Fibroblast of pulmonary artery (primary cell): Measurements from ENCODE around the gene PELI2.

ENCODE experiments used
- DNase-seq: peaks from one replicate; pipeline ENCODE4 v3.0.0-alpha.2; 2010; ENCODE audit warnings: low read depth
- H3K4me3 ChIP-seq: replicated peaks from 2 replicates; pipeline ENCODE4 v1.5.1; 2011; ENCODE audit warnings: low read depth, mild to moderate bottlenecking, control low read depth, low read length, moderate library complexity
- TF ChIP-seq, protein P1 (sequence below): IDR thresholded peaks from 2 replicates; pipeline ENCODE4 v1.5.1; 2011; ENCODE audit warnings: mild to moderate bottlenecking, control low read depth, low read length, inconsistent platforms; ENCODE audit errors: missing control alignments

Gene PELI2

DNA sequence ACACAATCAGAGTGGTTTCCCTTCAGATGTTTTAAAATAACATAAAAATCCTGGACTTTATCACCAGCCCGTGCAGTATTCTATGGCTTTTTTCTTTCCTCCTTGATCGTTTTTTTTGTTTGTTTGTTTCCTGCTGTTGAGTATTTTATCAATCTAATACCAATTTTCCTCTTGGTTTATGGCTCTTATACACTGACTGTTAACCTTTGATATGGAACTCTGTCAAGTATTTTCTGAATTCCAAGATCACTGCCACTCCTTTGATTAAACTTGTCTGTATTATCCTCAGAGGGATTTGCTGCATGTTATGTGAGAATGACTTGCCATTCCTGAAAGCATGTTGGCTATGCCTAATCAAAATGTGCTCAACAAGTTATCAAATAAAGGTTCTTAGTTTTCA lies 88.4 kb downstream of the PELI2 start:
- TF ChIP-seq, protein P1, sequence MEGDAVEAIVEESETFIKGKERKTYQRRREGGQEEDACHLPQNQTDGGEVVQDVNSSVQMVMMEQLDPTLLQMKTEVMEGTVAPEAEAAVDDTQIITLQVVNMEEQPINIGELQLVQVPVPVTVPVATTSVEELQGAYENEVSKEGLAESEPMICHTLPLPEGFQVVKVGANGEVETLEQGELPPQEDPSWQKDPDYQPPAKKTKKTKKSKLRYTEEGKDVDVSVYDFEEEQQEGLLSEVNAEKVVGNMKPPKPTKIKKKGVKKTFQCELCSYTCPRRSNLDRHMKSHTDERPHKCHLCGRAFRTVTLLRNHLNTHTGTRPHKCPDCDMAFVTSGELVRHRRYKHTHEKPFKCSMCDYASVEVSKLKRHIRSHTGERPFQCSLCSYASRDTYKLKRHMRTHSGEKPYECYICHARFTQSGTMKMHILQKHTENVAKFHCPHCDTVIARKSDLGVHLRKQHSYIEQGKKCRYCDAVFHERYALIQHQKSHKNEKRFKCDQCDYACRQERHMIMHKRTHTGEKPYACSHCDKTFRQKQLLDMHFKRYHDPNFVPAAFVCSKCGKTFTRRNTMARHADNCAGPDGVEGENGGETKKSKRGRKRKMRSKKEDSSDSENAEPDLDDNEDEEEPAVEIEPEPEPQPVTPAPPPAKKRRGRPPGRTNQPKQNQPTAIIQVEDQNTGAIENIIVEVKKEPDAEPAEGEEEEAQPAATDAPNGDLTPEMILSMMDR = no peak
- DNase-seq = no peak
- H3K4me3 ChIP-seq = no peak overlapping the region

DNA sequence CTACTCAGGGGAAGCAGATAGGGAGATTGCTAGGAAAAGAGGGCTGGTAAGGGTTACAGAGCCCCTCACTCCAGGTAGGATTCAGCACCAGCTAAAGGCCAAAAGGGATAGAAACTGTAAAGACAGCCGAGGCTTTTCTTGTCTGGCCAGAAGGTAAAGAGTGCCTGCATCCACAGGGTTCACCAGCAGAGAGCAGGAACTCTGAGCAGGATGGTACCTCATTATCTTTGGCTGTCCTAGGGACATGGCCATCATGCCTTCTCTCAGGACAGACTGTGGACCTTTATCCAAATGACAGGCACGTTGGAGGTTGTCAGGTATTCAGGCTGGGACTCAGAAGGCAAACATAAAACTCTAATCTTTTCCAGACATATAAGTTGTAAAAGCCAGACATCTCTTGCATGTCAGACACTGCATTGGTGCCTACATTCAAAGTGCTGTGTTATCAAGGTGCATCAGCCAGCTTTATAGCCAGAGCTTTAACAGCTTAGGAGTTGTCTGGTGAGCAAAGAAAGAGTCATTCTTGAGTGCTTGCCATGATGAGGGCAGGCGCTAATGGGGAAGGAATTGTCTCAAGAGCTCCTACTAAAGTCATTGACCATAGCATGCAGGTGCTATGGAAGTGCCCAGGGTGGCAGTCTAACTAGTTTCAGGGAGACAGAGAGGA lies 89.5 kb downstream of the PELI2 start:
- TF ChIP-seq, protein P1 = no peak
- no peak overlapping the region for H3K4me3 ChIP-seq
- DNase-seq = no peak

DNA sequence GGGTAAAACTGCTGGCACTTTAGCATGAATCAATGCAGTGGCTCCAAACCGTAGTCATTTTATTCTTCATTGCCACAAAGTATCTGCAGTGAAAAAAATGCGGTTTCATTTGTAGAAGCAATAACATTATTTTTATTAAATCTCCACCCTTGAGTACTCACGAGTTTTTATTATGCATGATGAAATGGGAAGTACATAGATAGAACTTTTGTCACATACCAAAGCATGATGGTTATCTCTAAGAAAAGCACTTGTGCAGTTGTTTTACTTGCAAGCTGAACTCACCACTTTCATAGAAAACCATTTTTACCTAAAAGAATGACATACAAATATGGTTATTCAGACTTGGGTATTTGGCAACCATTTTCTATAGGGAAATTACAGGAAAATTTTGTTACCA lies 90.3 kb downstream of the PELI2 start:
- TF ChIP-seq, protein P1 = no peak

DNA sequence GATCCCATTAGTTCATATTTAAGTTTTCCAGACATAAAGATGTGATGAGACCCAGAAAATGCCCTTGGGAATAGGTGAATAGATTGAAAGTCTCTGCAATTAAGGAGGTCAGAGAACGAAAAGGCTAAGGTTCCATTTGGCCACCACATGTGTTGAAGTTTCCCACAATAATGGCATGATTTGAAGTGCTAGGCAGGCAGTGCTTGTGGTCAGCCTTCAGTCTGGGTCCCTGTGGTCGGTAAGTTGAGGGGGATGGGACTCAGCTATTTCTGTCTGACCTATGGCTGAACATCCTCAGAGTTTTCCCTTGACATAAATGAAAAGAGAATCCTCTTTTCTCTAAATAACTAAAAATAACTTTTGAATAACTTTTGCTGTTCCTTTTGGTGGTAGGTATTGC lies 92.4 kb downstream of the PELI2 start:
- TF ChIP-seq, protein P1 = no peak
- DNase-seq = no peak
- no peak overlapping the region for H3K4me3 ChIP-seq

More for the DNA sequence above, 90.3 kb downstream of the PELI2 start:
- no peak overlapping the region for H3K4me3 ChIP-seq
- no peak for DNase-seq

DNA sequence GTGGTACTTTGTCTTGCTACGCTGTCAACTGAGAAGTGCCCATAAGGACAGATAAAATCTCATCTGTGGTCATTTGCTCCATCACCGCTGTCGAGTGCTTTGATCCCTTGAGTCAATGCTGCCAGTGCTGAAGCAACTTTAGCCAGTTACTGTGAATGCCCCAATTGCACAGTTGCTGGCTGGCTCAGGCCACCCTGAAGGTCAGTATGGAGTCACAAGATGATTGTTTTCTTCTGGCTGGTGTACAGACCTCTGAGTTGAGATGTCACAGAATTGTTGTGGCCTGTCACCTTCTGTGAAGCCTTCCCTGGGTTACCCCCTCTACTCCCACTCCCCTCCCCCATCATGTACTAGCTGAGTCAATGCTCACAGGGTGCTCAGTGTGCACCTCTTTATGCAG lies 92.9 kb downstream of the PELI2 start:
- no peak overlapping the region for H3K4me3 ChIP-seq
- TF ChIP-seq, protein P1 = no peak

DNA sequence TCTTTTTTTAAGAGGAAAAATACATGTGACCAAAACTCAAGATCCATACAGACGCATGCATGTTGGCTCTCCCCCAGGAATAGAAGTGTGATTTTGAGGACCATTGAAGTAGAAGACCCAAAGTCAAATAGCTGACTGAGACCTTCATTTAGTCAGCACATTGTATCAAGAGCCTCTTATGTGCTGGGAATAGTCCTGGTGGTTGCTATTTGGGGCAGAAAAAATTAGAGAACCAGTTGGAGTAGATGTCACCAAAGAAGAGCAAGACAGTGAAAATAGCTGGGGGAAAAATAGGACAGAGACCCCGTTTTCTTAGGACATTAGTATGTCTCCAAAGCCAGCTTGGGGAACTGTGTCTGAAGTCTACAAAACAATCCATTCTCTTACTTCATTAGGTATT lies 93.6 kb downstream of the PELI2 start:
- H3K4me3 ChIP-seq = no peak overlapping the region
- no peak for DNase-seq
- TF ChIP-seq, protein P1 = no peak

More for the DNA sequence above, 92.9 kb downstream of the PELI2 start:
- no peak for DNase-seq

DNA sequence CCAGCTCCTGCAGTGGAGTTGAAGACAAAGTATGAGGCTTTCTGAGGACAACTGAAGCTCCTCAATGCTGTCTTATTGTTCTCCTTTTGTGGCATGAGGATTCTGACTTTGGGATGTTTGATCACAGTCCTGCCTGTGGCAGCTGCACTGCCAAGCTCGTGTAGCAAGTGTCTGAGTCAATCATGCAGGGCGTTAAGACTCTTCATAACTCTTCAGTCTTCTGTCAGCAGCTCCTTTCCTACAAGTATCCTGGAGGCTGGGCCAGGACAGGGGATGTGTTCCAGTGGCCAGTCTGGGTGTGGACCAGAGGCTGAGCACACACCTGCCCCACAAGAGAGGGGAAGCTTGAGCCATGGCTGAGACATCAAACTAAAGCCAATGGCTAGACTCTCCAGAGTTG lies 94.3 kb downstream of the PELI2 start:
- no peak for DNase-seq
- TF ChIP-seq, protein P1 = no peak
- no peak overlapping the region for H3K4me3 ChIP-seq
